GM12878 (cell line): ENCODE data around the gene COL4A2.

ENCODE experiments used
- CEBPB ChIP-seq, 2 experiments: fragments of 150-350 bp in 1 of 2; IDR thresholded peaks; 2 replicates each; pipeline ENCODE4 v1.6.1; 2012 to 2014; ENCODE audit warnings: low read depth in 2 of 2, low read length in 2 of 2, borderline replicate concordance in 1 of 2, inconsistent platforms in 1 of 2
- EZH2 ChIP-seq: IDR thresholded peaks from 2 replicates; pipeline ENCODE4 v1.6.1; 2012; ENCODE audit warnings: low read depth, mild to moderate bottlenecking, control low read depth, inconsistent platforms, low read length, borderline replicate concordance; ENCODE audit not compliant: control insufficient read depth
- HDAC6 ChIP-seq: fragments of 200-600 bp; sonication (generic); IDR thresholded peaks from one replicate; pipeline ENCODE4 v1.8.0; 2017; ENCODE audit warnings: antibody characterized with exemption; ENCODE audit not compliant: unreplicated experiment
- NBN ChIP-seq: fragments of 450-650 bp; IDR thresholded peaks from 2 replicates; pipeline ENCODE4 v1.6.1; 2016
- SREBF2 ChIP-seq: IDR thresholded peaks from 2 replicates; pipeline ENCODE4 v1.6.1; 2012; ENCODE audit warnings: mild to moderate bottlenecking, low read length
- STAT3 ChIP-seq: IDR thresholded peaks from 2 replicates; pipeline ENCODE4 v1.6.1; 2011; ENCODE audit warnings: low read depth, low read length, improper control_type of control experiment
- SUZ12 ChIP-seq: fragments of 200-600 bp; sonication (generic); IDR thresholded peaks from one replicate; pipeline ENCODE4 v1.6.1; 2018; ENCODE audit warnings: antibody characterized with exemption, mild to moderate bottlenecking; ENCODE audit not compliant: unreplicated experiment
- TCF12 ChIP-seq: IDR thresholded peaks from 2 replicates; pipeline ENCODE4 v1.6.1; 2011; ENCODE audit warnings: low read depth, mild to moderate bottlenecking, low read length
- TF ChIP-seq, protein P1 (sequence below), 3 experiments: IDR thresholded peaks in 2 of 3; conservative IDR thresholded peaks in 1 of 3; 2 replicates each; pipeline ENCODE4 v1.5.1; 2011; ENCODE audit warnings: low read depth in 3 of 3, low read length in 3 of 3, mild to moderate bottlenecking in 3 of 3, control low read depth in 2 of 3, moderate library complexity in 2 of 3, inconsistent platforms in 1 of 3, mixed read lengths in 1 of 3; ENCODE audit not compliant: control insufficient read depth in 2 of 3, insufficient read depth in 1 of 3; ENCODE audit errors: extremely low read depth in 1 of 3
- TF ChIP-seq, protein P2 (sequence below): fragments of 450-650 bp; IDR thresholded peaks from 2 replicates; pipeline ENCODE4 v1.6.1; 2017; ENCODE audit warnings: antibody characterized with exemption, mild to moderate bottlenecking, moderate library complexity

DNA sequence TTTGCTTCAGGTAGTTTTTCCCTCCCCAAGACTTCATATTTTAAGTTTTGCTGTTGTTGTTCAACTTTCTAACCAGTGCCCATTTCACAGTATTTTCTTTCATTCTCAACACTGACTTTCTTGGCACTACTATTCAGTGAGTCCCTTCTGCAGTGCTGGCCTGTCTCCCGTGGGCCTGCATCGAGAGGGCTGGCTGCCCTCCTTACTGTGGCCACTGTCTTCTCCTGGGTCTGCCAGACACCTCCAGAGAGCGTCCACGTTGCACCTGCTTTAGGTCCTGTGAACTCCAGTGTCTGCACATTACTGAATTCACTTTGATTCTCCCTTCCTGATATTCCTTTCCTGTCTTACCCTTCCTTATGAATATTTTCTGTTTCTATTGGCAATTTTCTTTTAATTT, 27.4 kb upstream of the COL4A2 start:
- TF ChIP-seq CEBPB (IDR thresholded peaks at IDR 0.05; ENCODE audit: borderline replicate concordance in 1 of 2, low read depth in 2 of 2, low read length in 2 of 2) (no peak), SUZ12 (no peak), STAT3 (no peak), NBN (no peak), EZH2 (no peak), HDAC6 (no peak), SREBF2 (no peak), TCF12 (no peak)
- TF ChIP-seq, protein P1, sequence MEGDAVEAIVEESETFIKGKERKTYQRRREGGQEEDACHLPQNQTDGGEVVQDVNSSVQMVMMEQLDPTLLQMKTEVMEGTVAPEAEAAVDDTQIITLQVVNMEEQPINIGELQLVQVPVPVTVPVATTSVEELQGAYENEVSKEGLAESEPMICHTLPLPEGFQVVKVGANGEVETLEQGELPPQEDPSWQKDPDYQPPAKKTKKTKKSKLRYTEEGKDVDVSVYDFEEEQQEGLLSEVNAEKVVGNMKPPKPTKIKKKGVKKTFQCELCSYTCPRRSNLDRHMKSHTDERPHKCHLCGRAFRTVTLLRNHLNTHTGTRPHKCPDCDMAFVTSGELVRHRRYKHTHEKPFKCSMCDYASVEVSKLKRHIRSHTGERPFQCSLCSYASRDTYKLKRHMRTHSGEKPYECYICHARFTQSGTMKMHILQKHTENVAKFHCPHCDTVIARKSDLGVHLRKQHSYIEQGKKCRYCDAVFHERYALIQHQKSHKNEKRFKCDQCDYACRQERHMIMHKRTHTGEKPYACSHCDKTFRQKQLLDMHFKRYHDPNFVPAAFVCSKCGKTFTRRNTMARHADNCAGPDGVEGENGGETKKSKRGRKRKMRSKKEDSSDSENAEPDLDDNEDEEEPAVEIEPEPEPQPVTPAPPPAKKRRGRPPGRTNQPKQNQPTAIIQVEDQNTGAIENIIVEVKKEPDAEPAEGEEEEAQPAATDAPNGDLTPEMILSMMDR (IDR thresholded peaks at IDR 0.05 in 2 of 3, conservative IDR thresholded peaks at IDR 0.05 in 1 of 3; ENCODE audit: control insufficient read depth in 2 of 3, extremely low read depth in 1 of 3, insufficient read depth in 1 of 3, low read depth in 3 of 3, low read length in 3 of 3): no peak
- TF ChIP-seq, protein P2, sequence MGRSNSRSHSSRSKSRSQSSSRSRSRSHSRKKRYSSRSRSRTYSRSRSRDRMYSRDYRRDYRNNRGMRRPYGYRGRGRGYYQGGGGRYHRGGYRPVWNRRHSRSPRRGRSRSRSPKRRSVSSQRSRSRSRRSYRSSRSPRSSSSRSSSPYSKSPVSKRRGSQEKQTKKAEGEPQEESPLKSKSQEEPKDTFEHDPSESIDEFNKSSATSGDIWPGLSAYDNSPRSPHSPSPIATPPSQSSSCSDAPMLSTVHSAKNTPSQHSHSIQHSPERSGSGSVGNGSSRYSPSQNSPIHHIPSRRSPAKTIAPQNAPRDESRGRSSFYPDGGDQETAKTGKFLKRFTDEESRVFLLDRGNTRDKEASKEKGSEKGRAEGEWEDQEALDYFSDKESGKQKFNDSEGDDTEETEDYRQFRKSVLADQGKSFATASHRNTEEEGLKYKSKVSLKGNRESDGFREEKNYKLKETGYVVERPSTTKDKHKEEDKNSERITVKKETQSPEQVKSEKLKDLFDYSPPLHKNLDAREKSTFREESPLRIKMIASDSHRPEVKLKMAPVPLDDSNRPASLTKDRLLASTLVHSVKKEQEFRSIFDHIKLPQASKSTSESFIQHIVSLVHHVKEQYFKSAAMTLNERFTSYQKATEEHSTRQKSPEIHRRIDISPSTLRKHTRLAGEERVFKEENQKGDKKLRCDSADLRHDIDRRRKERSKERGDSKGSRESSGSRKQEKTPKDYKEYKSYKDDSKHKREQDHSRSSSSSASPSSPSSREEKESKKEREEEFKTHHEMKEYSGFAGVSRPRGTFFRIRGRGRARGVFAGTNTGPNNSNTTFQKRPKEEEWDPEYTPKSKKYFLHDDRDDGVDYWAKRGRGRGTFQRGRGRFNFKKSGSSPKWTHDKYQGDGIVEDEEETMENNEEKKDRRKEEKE: no peak
